Left forelimb (tissue), 1 donor: ENCODE measurements around the gene RPS21.
"Not testable (repeated sequence)": the region's sequence is repeated elsewhere in the genome, so short reads cannot be mapped to it uniquely, and the experiment has no call there.

Experiments used
- DNase-seq: peaks from one replicate; pipeline ENCODE4 v3.0.0-alpha.2; 2018; ENCODE audit warnings: low spot score

The RPS21 gene

GRCh38 chr20:62411479-62412193 is 24.7 kb downstream of the RPS21 start:
- DNase-seq = no peak

GRCh38 chr20:62412194-62413024 is 25.5 kb downstream of the RPS21 start:
- DNase-seq = no peak

GRCh38 chr20:62413025-62413570 is 26.2 kb downstream of the RPS21 start:
- no peak for DNase-seq

- DNase-seq = no peak
Measured at GRCh38 chr20:62413896-62414481, 27.1 kb downstream of the RPS21 start.

GRCh38 chr20:62415354-62416111 is 28.6 kb downstream of the RPS21 start:
- no peak for DNase-seq

GRCh38 chr20:62416651-62417637 is 30.0 kb downstream of the RPS21 start:
- no peak for DNase-seq

- no peak for DNase-seq
Measured at GRCh38 chr20:62417981-62418708, 31.2 kb downstream of the RPS21 start.

GRCh38 chr20:62418709-62419487 is 32.0 kb downstream of the RPS21 start:
- no peak for DNase-seq

- no peak for DNase-seq
Measured at GRCh38 chr20:62419759-62420158, 32.9 kb downstream of the RPS21 start.

GRCh38 chr20:62420846-62421715 is 34.2 kb downstream of the RPS21 start:
- DNase-seq = no peak

- DNase-seq = no peak
Measured at GRCh38 chr20:62421716-62421990, 34.8 kb downstream of the RPS21 start.

- no peak for DNase-seq
Measured at GRCh38 chr20:62422636-62423325, 35.9 kb downstream of the RPS21 start.

- no peak for DNase-seq
Measured at GRCh38 chr20:62423326-62423706, 36.4 kb downstream of the RPS21 start.

- DNase-seq = no peak
Measured at GRCh38 chr20:62424249-62425107, 37.6 kb downstream of the RPS21 start.

GRCh38 chr20:62425281-62426058 is 38.6 kb downstream of the RPS21 start:
- DNase-seq = no peak

- DNase-seq = not testable (repeated sequence)
Measured at GRCh38 chr20:62426059-62426348, 39.1 kb downstream of the RPS21 start.
